Measurements from ENCODE around the gene BST2. TPM values are rescaled to one million over a fixed set of nuclear protein-coding genes. Genes with fewer than 3 reads are reported as not detected.

Gene BST2
- 2.2 and 18.6 TPM in 2 replicates for total RNA-seq

- peak within 1 kb of the TSS; percentile 45 for H3K4me3 ChIP-seq (ENCODE audit: low read depth, low read length)
- TF ChIP-seq CTCF (conservative IDR thresholded peaks at IDR 0.05; ENCODE audit: low read depth, low read length) = no peak
- DNase-seq (ENCODE audit: low read depth) = no peak
Observed at GRCh38 chr19:17405250-17406045, at the start of gene BST2. Gene BST2, minus strand, starts transcription at chr19:17405630. Its CDS starts 55 bp downstream, at chr19:17405575.

GRCh38 chr19:17454576-17455071 is 49.2 kb upstream of the BST2 start:
- H3K4me3 ChIP-seq (ENCODE audit: low read depth, low read length) = no peak overlapping the region
- DNase-seq (ENCODE audit: low read depth) = no peak
- TF ChIP-seq CTCF (conservative IDR thresholded peaks at IDR 0.05; ENCODE audit: low read depth, low read length) = no peak

GRCh38 chr19:17451820-17452219 is 46.4 kb upstream of the BST2 start:
- DNase-seq (ENCODE audit: low read depth) = no peak
- TF ChIP-seq CTCF (conservative IDR thresholded peaks at IDR 0.05; ENCODE audit: low read depth, low read length) = no peak
- no peak overlapping the region for H3K4me3 ChIP-seq (ENCODE audit: low read depth, low read length)

- no peak overlapping the region for H3K4me3 ChIP-seq (ENCODE audit: low read depth, low read length)
- DNase-seq (ENCODE audit: low read depth) = no peak
- TF ChIP-seq CTCF (conservative IDR thresholded peaks at IDR 0.05; ENCODE audit: low read depth, low read length) = no peak
Observed at GRCh38 chr19:17450264-17451075, 45.0 kb upstream of the BST2 start.

DNA sequence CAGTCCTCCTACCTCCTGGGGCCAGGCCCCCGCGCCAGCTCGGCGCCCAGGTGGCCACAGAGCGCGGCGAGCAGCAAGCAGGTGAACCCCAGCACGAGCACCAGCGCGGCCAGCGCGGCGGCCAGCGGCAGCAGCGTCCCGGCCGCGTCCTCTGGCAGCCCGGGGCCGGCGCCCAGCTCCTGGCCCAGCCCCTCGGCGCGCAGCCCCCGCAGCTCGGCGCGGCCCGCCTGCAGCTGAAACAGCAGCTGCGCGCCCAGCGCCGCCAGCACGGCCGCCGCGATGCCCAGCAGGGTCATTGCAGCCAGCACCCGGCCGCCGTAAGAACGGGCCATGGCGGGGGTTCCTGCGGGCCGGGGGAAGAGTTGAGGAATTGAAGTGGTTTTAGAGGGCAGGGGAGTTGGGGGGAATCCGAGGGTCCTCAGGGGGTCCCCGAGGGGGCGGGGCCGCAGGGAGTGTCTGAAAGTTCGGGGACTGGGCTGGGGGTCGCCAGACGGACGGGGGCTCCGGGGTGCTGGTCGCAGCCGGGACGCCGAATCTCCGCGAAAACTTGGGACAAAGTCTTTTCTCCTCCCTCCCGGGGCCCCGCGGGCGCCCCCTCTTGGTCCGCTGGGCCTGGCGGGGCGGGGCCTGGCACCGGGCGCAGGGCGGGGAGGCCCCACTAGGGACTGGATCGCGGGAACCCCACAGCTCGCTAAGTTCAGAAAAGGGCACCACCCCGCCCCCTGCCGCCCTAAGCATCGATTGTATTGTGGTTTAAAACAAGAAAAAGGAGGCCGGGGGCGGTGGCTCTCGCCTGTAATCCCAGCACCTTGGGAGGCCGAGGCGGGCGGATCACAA is 42.9 kb upstream of the BST2 start, which contains the start of gene TMEM221:
Gene TMEM221, minus strand, starts transcription at position 538 of the 837 bp plus-strand sequence. Its CDS starts 206 bp downstream, at position 332.
- TF ChIP-seq CTCF (conservative IDR thresholded peaks at IDR 0.05; ENCODE audit: low read depth, low read length) = peak; percentile 49
- no peak for DNase-seq (ENCODE audit: low read depth)
- peak within 1 kb of the TSS; percentile 36 for H3K4me3 ChIP-seq (ENCODE audit: low read depth, low read length)

DNA sequence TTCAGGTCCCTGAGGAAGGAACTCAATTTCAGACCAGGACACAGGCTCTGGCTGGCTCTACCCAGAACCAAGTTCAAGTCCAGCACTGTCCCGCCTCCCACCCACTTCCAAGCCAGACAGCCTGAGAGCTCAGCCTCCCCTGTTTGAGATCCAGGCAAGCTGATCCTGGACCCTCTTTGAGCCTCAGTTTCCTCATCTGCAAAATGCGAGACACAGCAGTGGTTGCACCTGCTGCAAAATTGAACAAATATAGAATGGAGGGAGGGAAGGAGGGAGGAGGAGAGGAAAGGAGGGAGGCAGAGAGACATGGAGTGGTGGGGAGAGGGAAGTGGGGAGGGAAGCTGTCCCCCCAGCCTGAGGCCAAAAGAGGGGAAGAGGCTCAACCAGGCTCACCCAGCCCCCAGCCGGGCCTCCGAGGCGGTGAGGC is 42.3 kb upstream of the BST2 start:
- TF ChIP-seq CTCF (conservative IDR thresholded peaks at IDR 0.05; ENCODE audit: low read depth, low read length) = no peak
- H3K4me3 ChIP-seq (ENCODE audit: low read depth, low read length) = no peak overlapping the region
- DNase-seq (ENCODE audit: low read depth) = no peak
